Epithelial cell of prostate (primary cell): ENCODE data around the gene SPCS3.
"Not testable (repeated sequence)": the region's sequence is repeated elsewhere in the genome, so short reads cannot be mapped to it uniquely, and the experiment has no call there.

Experiments
- DNase-seq: peaks from one replicate; pipeline ENCODE4 v3.0.0-alpha.2; 2011; ENCODE audit warnings: low read depth, low spot score
- H3K27ac ChIP-seq: fragments of 450-650 bp; 2 replicates; pipeline ENCODE4 v1.5.1; 2017; ENCODE audit warnings: mild to moderate bottlenecking

SPCS3 gene

DNA sequence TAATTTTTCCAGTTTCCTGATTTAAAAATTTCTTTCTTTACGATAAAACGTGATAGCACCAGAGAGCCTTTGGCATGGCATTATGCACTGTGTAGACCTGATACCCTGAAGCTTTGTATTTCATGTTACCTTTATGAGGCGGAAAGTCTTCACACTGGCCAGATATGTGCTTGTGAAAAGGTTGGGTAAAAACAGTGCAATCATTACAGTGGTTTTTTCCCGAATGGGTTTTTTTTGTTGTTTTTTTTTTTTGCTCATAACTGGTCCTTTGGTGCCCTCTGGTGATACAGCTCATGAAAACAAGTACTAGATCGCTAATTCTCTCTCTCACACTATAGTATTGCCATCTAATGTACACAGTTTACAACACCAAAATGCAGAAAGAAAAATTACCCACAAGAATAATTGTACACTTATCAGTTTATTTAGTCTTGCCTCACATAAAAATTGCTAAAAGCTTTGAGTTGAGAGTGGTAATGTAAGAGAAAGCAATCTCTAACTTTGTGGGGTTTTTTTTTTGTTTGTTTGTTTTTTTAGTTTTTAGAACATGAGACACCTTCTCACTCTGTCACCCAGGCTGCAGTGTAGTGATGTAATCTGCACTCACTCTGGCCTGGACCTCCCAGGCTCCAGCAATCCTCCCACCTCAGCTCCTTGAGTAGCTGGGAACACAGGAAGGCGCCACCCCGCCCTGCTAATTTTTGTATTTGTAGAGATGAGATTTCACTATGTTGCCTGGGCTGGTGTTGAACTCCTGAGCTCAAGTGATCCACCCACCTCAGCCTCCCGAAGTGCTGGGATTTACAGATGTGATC, 21.3 kb downstream of the SPCS3 start:
- DNase-seq = no peak
- H3K27ac ChIP-seq = no peak overlapping the region

DNA sequence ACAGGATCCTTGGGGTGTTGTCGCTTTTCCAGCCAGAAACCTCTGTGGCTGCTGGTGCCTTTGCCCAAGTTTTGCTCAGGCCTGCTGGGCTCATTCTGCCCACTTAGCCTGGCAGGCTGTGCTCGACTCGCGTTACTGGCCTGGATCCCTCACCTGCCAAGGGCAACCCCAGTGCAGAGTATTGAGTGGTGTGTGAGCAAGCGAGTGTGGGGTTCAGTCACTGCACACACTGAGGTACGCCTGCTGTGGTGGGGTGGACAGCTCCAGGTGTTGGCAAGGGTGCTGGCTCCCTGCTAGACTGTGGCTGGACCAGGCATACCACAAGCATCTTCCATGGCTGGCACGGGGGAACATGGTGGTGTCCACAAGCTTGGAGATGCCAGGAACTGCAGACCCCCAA, 22.6 kb downstream of the SPCS3 start:
- H3K27ac ChIP-seq = no peak overlapping the region
- no peak for DNase-seq

DNA sequence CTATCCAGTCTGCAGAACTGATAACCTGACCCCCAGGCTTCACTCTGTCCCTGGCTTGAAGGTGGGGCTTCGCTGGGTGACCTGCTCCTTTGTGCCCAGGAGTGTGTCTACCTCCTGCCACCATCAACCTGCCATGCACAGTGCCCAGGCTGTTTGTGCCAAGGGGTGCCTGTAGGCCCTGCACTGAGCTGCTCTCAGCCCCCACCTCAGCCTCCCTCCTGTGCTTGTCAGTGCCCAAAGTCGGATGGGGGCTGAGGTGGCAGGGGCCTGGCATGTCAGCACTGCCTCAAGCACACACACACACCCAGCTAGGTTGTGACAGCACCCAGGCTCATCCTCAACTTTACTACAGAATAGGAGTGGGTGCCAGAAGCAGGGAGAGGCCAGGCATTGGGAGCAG, 23.5 kb downstream of the SPCS3 start:
- DNase-seq = no peak
- no peak overlapping the region for H3K27ac ChIP-seq

DNA sequence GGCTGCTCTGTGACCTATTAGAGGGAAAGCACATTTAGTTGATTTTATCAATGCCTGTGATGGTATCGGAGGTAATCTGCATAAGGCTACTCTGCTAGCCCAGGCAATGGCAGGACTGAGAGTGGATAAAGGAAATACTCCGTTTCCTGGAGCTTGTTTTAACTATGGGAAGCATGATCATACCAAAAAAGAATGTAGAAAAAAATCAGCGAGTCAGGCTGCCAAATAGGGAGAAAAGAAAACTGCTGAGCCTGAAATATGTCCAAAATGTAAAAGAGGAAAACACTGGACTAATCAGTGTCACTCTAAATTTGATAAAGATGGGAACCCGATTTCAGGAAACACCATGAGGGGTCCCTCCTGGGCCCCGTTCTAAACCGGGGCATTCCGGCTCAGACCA, 25.6 kb downstream of the SPCS3 start:
- H3K27ac ChIP-seq = not testable (repeated sequence)

DNA sequence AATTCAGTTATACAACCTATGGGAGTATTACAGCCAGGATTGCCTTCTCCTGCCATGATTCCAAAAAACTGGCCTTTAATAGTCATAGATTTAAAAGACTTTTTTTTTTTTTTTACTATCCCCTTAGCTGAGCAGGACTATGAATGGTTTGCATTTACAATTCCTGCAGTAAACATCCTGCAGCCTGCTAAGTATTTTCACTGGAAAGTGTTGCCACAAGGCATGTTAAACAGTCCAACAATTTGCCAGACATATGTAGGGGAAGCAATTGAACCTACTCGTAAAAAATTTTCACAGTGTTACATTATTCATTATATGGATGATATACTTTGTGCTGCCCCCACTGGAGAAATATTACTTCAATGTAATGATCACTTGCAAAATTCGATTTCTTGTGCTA, 27.1 kb downstream of the SPCS3 start:
- not testable (repeated sequence) for DNase-seq

More for the DNA sequence above, 25.6 kb downstream of the SPCS3 start:
- not testable (repeated sequence) for DNase-seq

DNA sequence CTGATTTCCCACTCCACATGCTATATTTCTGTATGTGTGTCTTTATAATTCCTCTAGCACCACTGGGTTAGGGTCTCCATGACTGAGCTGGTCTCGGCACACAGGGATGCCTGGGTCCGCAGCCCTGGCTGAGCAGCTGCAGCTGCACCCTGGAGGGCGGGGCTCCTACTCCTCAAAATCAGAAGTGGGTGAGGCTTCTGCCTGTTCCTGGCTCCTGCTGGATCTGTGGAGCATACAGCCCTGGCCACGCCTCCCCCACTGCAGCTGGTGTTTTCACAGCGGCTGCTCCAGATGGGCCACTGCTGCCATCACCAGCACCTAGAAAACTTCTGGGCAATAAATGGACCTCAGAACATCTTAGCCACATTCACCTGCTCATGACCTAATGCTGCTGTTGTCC, 30.9 kb downstream of the SPCS3 start:
- DNase-seq = no peak
- no peak overlapping the region for H3K27ac ChIP-seq

More for the DNA sequence above, 27.1 kb downstream of the SPCS3 start:
- not testable (repeated sequence) for H3K27ac ChIP-seq

DNA sequence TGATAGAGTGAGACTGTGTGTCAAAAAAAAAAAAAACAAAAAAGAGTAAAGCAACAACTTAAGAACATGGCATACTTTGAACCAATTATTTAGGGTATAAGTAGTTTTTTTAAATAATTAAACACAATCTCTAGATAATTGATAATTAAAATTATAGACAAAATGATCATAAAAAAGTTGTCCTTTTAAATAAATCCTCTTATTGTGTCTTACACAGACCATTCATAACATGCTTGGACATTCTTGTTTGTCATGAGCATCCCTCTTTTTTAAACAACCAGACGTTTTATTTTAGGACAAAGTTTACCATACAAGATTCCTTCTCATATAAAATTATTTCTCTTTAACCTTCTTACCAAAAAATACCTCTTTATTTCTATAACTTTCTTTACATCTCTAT, 35.1 kb downstream of the SPCS3 start:
- DNase-seq = no peak

DNA sequence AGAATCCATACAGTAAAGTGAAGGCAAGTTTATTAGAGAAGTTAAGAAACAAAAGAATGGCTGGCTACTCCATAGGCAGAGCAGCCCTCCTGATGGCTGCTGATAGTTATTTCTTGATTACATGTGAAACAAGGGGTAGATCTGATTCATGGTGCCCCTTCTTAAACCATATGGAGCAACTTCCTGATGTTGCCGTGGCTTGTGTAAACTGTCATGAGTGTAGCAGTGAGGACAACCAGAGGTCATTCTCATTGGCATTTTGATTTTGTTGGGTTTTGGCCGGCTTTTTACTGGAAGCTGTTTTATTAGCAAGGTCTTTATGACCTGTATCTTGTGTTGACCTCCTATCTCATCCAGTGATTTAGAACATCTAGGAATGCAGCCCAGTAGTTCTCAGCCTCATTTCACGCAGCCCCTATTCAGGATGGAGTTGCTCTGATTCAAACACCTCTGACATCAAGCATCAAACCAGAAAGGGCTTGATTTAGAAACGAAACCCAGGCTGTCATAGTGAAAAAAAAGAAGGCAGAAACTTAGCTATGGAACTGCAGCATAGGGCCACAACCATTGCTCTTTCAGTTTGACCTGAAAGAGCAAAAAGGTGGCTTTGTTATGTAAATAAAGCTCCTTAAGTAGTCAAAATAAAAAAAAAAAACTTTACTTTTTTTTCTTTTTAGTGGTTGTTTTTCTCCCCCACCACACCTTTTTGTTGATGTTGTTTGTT, 37.8 kb downstream of the SPCS3 start:
- DNase-seq = no peak
- no peak overlapping the region for H3K27ac ChIP-seq

More for the DNA sequence above, 35.1 kb downstream of the SPCS3 start:
- H3K27ac ChIP-seq = no peak overlapping the region

DNA sequence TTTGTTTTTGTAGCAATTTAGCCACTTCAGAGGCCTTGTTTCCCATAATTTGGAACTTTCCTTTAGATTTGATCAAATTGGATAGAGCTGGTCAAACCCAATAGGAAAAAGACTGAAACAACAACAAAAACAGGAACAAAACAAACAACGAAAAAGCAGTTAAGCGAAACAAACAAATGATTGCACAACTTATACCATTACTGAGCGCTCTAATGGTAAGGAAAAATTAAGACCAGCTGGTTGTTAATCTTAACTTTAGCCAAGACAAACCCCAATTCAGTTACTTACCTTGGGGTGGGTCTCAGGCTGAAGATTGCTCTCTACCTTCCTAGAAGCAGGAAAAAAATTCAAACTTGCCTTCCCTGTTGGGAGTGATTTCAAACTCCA, 38.3 kb downstream of the SPCS3 start:
- no peak for DNase-seq

DNA sequence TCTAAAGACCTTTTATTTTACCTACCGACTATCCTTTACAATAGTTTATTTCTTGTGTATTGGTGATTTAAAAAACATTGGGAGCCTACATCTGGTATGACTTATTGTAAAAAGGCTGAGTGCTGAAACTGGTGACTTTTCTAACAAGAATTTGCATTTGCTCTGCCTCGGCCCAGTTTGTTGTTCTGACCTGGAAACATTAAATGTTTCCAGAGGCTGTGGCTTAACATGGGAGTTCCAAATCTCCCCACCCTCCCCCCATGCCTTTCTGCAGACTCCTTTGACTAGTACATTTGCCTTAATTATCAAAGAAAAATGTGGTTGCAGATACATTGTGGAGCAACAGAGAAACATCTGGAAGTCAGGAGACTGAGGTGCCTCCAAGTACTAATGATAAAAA, 39.8 kb downstream of the SPCS3 start:
- no peak overlapping the region for H3K27ac ChIP-seq
- no peak for DNase-seq

More for the DNA sequence above, 38.3 kb downstream of the SPCS3 start:
- no peak overlapping the region for H3K27ac ChIP-seq

DNA sequence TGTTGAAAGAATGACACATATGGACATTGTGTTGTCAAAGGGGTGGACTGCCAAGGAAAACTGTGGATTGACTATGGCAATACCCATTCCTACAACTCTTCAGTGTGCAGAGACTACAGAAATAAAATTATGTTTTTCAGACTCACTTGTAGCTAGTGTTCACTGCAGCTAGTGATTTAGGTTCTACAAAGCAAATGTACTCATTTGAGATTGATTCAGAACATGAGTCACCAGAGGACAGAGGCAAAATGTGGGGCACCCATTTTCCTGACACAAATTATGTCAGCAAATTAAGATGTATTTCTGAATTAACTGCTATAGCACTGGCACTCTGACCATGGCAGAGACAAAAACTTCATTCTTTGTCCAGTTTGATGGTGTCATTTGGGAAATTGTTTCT, 40.7 kb downstream of the SPCS3 start:
- no peak for DNase-seq
- no peak overlapping the region for H3K27ac ChIP-seq

DNA sequence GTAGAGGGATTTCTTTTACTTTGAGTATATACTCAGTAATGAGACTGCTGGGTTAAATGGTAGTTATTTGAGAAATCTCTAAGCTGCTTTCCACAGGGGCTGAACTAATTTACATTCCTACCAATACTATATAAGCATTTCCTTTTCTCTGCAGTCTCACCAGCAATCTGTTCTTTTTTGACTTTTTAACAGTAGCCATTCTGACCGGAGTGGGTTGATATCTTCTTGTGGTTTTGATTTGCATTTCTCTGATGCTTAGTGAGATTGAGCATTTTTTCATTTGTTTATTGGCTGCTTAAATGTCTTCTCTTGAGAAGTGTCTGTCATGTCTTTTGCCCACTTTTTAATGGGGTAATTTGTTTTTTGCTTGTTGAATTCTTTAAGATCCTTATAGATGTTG, 43.3 kb downstream of the SPCS3 start:
- DNase-seq = no peak
- no peak overlapping the region for H3K27ac ChIP-seq

DNA sequence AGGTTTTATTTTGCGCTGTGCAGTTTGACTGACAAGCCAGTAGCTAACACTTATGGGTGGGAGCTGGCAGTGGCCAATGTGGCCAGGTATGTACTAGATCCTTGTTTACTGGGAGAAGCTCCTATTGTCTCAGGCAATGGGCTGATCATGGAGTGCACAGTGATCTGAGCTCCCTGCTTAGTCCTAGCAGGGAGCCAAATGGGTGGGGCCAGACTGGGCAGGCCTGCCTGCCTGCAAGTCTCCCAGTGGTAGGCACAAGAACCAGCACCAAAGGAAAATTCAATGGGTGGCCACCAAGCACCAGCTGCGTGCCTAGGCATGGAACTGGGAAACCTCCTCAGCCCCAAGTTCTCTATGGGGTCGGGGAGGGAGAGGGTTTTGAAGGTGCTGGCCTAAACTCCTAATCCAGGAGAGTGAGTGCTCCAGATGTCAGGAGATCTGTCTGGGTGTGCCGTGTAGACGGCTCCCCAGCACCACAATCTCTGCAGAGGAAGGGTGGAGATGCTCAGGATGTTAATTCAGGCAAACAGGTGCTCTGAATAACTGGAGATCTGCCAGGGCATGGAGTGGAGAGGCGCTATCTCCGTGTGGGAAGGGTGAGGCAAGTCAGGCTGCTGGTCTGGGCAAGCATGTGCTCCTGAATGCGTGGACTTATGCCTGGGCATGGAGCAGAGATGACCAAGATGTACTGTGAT, 48.2 kb downstream of the SPCS3 start:
- H3K27ac ChIP-seq = no peak overlapping the region
- DNase-seq = no peak

DNA sequence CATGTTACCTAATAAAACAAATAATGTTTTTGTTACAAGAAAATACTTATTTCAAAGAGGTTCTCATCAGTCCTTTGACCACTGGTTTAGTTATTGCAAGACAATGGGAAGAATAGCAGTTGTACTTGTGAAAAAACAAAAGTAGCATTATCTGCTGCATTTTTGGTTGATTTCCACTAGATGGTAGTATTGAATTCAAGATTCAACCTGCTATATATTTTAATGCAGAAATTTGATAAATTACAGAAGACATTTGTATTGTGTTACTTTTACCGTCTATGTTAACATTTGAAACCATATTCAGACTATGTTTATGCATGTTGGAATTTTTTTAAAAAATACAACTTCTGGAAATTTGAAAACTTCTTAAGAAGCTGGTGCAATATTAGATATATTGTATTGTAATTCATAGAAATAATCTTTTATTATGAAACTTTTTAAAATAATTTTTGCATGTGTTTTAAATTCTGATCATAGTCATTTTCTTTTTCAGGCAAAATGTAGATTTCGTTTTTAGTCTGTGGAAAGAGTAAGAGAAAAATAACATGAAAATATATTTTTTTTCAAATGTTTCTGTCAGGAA, 56.4 kb downstream of the SPCS3 start:
- DNase-seq = no peak
- H3K27ac ChIP-seq = no peak overlapping the region

DNA sequence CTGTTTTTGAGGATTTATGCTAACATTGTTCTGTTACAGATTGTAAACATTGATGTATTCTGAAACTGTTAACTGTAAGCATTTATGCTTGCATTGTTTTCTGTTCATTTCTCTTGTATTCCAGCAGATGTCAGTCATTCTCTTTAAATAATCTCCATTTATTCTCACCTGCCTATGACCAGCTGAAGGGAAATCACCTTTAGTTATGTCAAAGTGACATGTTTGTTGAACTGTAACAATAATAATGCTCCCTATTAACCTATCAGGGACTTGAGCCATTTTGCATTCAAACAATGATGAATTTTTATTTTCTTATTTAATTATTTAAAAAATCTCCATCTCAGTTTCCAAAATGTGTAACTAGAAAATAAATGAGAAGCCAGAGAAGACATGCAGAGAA, 58.0 kb downstream of the SPCS3 start:
- H3K27ac ChIP-seq = no peak overlapping the region
- peak; percentile 8 for DNase-seq

DNA sequence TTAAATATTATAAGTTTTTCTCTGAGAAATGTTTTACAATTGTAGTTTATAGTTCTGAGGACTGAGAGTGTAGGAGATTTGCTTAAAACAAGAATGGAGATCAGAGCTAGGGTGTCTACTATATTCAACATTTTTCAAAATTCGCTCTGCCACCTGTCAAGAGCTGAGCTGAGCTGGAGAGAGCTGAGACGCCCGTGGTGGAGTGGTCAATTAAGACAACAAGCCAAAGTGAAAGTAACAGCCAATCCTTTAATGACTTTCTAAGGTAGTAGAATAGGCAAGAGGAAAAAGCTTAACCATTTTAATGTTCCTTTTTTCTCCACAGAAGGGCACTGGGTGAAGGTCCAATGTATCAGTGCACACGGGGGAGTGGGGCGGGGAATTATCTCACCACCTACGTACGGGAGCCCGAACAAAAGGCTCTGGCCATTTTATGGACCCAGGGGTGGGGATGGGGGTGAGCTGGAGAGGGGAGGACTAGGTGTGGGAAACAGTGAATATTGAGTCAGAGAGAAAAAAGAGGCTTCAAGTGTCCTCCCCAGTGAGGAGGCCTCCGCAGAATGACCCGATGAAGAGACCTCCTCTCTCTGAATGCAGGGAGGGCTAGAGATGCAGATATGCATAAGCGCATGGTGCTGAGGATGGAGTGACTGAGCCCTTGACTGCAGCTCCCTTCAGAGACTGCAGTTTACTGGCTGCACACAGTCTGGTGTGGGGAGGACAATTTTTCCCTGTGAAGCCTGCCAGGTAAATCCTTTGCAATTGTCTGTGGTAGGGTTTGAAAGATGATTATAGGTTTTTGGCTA, 60.8 kb downstream of the SPCS3 start:
- H3K27ac ChIP-seq = no peak overlapping the region
- DNase-seq = no peak
